ENCODE data around the gene MAPKAPK2.
A peak's percentile ranks its signal among the peaks of the same experiment; 100 is the strongest.

Gene MAPKAPK2

DNA sequence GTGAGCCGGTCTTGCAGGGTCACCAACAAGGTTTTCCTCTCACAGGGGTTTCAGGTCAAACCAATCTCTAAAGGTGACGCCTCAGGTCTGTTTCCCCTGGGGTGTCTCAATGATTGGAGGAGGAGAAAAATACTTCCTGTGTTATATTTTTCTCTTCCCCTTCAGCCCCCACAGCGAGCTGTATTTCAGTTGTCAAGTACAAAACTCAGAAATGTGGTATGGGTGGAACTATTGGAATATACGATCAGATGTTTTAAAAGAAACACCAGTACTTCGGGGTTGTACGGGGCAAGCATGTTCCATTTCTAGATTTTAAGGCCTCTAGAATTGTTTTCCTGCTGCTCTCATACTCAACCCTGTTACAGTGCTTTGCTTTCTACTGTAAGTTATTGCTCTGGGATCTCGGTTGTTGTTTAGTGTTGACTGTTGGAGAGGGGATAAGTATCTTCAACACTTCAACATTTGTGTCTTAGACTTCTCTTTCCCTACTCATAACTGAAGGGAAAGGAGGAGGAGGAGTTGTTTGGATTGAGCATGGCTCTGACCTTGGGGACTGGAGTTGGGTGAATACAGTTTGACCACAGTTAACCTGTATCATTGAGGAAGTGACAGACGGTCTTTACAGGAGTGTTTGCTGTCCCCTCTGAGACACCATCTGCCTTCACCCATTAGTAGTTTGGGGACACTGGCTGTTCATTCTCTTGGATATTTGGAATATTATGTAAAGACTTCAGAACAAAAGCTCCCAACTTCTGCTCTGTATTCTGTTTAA is 2.0 kb downstream of the MAPKAPK2 start:
- ChIA-PET CTCF (no interaction called here), POLR2A (no interaction called here)
- Histone ChIP-seq H3K36me3 (ENCODE audit: control insufficient read depth in 2 of 2, insufficient read depth in 1 of 2, low read length in 2 of 2) (no peaks in the 10 kb centered on the region), H3K4me1 (ENCODE audit: control insufficient read depth, insufficient read depth, low read length) (peaks cover 5% of the 10 kb centered on the region; the same call in 1 of the 2 replicates), H3K4me3 (ENCODE audit: low read depth, low read length) (peak overlapping the region; percentile 73), H3K27ac (ENCODE audit: extremely low read depth, low read depth, low read length) (no peak overlapping the region; the same call in 1 of the 2 replicates), H3K9me3 (ENCODE audit: control insufficient read depth, insufficient read depth, low read depth, low read length) (no peaks in the 10 kb centered on the region)
- TF ChIP-seq ZNF157 (tag by site-specific recombination; IDR thresholded peaks at IDR 0.05) = no peak
- no peak for TF ChIP-seq INSM2 (tag by site-specific recombination; IDR thresholded peaks at IDR 0.05)
- TF ChIP-seq, protein P1, sequence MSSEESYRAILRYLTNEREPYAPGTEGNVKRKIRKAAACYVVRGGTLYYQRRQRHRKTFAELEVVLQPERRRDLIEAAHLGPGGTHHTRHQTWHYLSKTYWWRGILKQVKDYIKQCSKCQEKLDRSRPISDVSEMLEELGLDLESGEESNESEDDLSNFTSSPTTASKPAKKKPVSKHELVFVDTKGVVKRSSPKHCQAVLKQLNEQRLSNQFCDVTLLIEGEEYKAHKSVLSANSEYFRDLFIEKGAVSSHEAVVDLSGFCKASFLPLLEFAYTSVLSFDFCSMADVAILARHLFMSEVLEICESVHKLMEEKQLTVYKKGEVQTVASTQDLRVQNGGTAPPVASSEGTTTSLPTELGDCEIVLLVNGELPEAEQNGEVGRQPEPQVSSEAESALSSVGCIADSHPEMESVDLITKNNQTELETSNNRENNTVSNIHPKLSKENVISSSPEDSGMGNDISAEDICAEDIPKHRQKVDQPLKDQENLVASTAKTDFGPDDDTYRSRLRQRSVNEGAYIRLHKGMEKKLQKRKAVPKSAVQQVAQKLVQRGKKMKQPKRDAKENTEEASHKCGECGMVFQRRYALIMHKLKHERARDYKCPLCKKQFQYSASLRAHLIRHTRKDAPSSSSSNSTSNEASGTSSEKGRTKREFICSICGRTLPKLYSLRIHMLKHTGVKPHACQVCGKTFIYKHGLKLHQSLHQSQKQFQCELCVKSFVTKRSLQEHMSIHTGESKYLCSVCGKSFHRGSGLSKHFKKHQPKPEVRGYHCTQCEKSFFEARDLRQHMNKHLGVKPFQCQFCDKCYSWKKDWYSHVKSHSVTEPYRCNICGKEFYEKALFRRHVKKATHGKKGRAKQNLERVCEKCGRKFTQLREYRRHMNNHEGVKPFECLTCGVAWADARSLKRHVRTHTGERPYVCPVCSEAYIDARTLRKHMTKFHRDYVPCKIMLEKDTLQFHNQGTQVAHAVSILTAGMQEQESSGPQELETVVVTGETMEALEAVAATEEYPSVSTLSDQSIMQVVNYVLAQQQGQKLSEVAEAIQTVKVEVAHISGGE (tag by site-specific recombination; conservative IDR thresholded peaks at IDR 0.05; ENCODE audit: low read depth) = 0 out of 2 replicates have a peak, but pooled peaks have one; percentile 54
- TF ChIP-seq, protein P2, sequence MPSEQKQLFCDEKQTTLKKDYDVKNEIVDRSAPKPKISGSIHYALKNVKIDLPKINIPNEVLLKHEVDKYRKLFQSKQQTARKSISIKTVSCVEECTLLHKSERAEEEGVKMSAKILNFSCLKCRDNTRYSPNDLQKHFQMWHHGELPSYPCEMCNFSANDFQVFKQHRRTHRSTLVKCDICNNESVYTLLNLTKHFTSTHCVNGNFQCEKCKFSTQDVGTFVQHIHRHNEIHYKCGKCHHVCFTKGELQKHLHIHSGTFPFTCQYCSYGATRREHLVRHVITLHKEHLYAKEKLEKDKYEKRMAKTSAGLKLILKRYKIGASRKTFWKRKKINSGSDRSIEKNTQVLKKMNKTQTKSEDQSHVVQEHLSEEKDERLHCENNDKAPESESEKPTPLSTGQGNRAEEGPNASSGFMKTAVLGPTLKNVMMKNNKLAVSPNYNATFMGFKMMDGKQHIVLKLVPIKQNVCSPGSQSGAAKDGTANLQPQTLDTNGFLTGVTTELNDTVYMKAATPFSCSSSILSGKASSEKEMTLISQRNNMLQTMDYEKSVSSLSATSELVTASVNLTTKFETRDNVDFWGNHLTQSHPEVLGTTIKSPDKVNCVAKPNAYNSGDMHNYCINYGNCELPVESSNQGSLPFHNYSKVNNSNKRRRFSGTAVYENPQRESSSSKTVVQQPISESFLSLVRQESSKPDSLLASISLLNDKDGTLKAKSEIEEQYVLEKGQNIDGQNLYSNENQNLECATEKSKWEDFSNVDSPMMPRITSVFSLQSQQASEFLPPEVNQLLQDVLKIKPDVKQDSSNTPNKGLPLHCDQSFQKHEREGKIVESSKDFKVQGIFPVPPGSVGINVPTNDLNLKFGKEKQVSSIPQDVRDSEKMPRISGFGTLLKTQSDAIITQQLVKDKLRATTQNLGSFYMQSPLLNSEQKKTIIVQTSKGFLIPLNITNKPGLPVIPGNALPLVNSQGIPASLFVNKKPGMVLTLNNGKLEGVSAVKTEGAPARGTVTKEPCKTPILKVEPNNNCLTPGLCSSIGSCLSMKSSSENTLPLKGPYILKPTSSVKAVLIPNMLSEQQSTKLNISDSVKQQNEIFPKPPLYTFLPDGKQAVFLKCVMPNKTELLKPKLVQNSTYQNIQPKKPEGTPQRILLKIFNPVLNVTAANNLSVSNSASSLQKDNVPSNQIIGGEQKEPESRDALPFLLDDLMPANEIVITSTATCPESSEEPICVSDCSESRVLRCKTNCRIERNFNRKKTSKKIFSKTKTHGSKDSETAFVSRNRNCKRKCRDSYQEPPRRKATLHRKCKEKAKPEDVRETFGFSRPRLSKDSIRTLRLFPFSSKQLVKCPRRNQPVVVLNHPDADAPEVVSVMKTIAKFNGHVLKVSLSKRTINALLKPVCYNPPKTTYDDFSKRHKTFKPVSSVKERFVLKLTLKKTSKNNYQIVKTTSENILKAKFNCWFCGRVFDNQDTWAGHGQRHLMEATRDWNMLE (tag by site-specific recombination; conservative IDR thresholded peaks at IDR 0.05; ENCODE audit: low read depth) = 0 out of 2 replicates have a peak, but pooled peaks have one; percentile 9
- TF ChIP-seq ZBTB20 (tag by site-specific recombination; IDR thresholded peaks at IDR 0.05) = 0 out of 2 replicates have a peak, but pooled peaks have one; percentile 21
- peak; percentile 67; the same call in 1 of the 2 replicates for TF ChIP-seq ZBTB17 (tag by site-specific recombination; IDR thresholded peaks at IDR 0.05)
- TF ChIP-seq ZNF266 (tag by site-specific recombination; IDR thresholded peaks at IDR 0.05; ENCODE audit: low read depth) = no peak
- TF ChIP-seq, protein P3, sequence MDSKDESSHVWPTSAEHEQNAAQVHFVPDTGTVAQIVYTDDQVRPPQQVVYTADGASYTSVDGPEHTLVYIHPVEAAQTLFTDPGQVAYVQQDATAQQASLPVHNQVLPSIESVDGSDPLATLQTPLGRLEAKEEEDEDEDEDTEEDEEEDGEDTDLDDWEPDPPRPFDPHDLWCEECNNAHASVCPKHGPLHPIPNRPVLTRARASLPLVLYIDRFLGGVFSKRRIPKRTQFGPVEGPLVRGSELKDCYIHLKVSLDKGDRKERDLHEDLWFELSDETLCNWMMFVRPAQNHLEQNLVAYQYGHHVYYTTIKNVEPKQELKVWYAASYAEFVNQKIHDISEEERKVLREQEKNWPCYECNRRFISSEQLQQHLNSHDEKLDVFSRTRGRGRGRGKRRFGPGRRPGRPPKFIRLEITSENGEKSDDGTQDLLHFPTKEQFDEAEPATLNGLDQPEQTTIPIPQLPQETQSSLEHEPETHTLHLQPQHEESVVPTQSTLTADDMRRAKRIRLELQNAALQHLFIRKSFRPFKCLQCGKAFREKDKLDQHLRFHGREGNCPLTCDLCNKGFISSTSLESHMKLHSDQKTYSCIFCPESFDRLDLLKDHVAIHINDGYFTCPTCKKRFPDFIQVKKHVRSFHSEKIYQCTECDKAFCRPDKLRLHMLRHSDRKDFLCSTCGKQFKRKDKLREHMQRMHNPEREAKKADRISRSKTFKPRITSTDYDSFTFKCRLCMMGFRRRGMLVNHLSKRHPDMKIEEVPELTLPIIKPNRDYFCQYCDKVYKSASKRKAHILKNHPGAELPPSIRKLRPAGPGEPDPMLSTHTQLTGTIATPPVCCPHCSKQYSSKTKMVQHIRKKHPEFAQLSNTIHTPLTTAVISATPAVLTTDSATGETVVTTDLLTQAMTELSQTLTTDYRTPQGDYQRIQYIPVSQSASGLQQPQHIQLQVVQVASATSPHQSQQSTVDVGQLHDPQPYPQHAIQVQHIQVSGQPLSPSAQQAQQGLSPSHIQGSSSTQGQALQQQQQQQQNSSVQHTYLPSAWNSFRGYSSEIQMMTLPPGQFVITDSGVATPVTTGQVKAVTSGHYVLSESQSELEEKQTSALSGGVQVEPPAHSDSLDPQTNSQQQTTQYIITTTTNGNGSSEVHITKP (tag by site-specific recombination; IDR thresholded peaks at IDR 0.05) = peak; percentile 88; the same call in 1 of the 2 replicates

All from HEK293 (cell line).